Parathyroid adenoma (tissue), 2 donors: ENCODE measurements around the gene FEM1C.

Source experiments
- H2AFZ ChIP-seq: fragments of 300-600 bp; sonication (generic); one replicate; pipeline ENCODE4 v1.7.0; 2017; ENCODE audit warnings: antibody characterized with exemption, mild to moderate bottlenecking
- H3K27ac ChIP-seq: fragments of 300-600 bp; sonication (generic); one replicate; pipeline ENCODE4 v1.7.0; 2017
- H3K27me3 ChIP-seq: fragments of 300-600 bp; sonication (generic); one replicate; pipeline ENCODE4 v1.7.0; 2017; ENCODE audit warnings: low read length; ENCODE audit not compliant: control insufficient read depth, insufficient read depth
- H3K36me3 ChIP-seq: fragments of 300-600 bp; sonication (generic); one replicate; pipeline ENCODE4 v1.7.0; 2017; ENCODE audit warnings: low read length; ENCODE audit not compliant: control insufficient read depth, insufficient read depth
- H3K4me1 ChIP-seq: fragments of 300-600 bp; sonication (generic); one replicate; pipeline ENCODE4 v1.7.0; 2017; ENCODE audit warnings: control low read depth
- H3K4me2 ChIP-seq: fragments of 300-600 bp; sonication (generic); one replicate; pipeline ENCODE4 v1.7.0; 2017; ENCODE audit warnings: low read length
- H3K4me3 ChIP-seq: fragments of 300-600 bp; sonication (generic); one replicate; pipeline ENCODE4 v1.7.0; 2017; ENCODE audit warnings: low read depth, low read length
- H3K79me2 ChIP-seq: fragments of 300-600 bp; sonication (generic); one replicate; pipeline ENCODE4 v1.7.0; 2017; ENCODE audit warnings: control low read depth
- H3K9ac ChIP-seq: fragments of 300-600 bp; sonication (generic); one replicate; pipeline ENCODE4 v1.7.0; 2017; ENCODE audit warnings: mild to moderate bottlenecking
- H3K9me3 ChIP-seq: fragments of 300-600 bp; sonication (generic); one replicate; pipeline ENCODE4 v1.7.0; 2017; ENCODE audit warnings: low read length; ENCODE audit not compliant: control insufficient read depth
- CTCF ChIP-seq: fragments of 300-600 bp; sonication (generic); IDR thresholded peaks from one replicate; pipeline ENCODE4 v1.7.0; 2017; ENCODE audit warnings: antibody characterized with exemption, mild to moderate bottlenecking
- donor health status: primary hyperparathyroidism.

FEM1C gene

GRCh38 chr5:115585265-115585664 is 40.7 kb upstream of the FEM1C start:
- Histone ChIP-seq H3K9me3 (no peaks in the 10 kb centered on the region), H3K36me3 (no peaks in the 10 kb centered on the region), H2AFZ (no peak overlapping the region), H3K9ac (no peak overlapping the region), H3K27me3 (no peaks in the 10 kb centered on the region), H3K4me2 (no peak overlapping the region), H3K27ac (no peak overlapping the region), H3K4me3 (no peak overlapping the region), H3K4me1 (no peaks in the 10 kb centered on the region), H3K79me2 (no peaks in the 10 kb centered on the region)
- TF ChIP-seq CTCF: no peak

DNA sequence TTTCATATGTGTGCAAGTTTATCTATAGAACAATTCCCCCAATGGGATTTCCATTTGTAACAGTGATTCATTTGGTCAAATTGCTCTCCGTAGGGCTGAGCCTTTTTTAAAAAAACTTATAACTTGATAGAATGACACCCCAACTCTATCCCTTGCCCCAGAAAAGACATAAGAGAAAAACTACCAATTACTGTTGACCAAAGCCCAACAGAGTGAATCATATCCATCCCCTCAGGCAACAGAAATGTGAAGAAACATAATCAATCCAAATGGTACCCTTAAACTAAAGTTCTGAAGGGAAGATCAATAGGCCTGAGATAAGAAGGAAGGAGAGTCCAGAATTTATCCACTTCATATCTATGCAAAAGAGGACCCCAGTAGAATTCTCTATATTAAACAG is 39.9 kb upstream of the FEM1C start:
- no peak overlapping the region for H3K9ac ChIP-seq
- H3K4me2 ChIP-seq: no peak overlapping the region
- H3K4me1 ChIP-seq: no peaks in the 10 kb centered on the region
- H3K27me3 ChIP-seq: no peaks in the 10 kb centered on the region
- H2AFZ ChIP-seq: no peak overlapping the region
- H3K36me3 ChIP-seq: no peaks in the 10 kb centered on the region
- no peak overlapping the region for H3K4me3 ChIP-seq
- no peak for TF ChIP-seq CTCF
- no peaks in the 10 kb centered on the region for H3K9me3 ChIP-seq
- H3K79me2 ChIP-seq: no peaks in the 10 kb centered on the region
- no peak overlapping the region for H3K27ac ChIP-seq

DNA sequence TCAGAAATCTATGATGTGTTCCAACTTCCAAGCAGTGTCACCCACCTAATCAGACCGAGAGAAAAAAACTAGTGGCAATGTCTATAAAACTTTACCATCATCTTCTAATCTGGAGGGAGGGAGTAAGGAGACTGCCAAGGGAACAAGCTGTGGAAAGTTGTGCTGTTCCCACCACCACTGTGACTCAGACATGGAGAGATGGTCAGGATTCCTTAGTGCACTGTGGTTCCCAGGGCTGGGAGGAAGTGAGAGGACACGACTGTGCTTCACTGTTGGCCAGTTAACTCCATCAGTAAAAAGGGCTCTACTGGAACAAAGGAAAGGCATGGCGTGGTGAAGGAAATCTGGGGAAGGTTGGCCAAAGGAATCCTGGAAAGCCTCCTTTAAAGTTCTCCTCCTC is 38.9 kb upstream of the FEM1C start:
- no peak overlapping the region for H3K4me2 ChIP-seq
- H3K79me2 ChIP-seq: no peaks in the 10 kb centered on the region
- no peak for TF ChIP-seq CTCF
- no peaks in the 10 kb centered on the region for H3K36me3 ChIP-seq
- H2AFZ ChIP-seq: no peak overlapping the region
- no peaks in the 10 kb centered on the region for H3K9me3 ChIP-seq
- no peak overlapping the region for H3K27ac ChIP-seq
- H3K9ac ChIP-seq: no peak overlapping the region
- no peak overlapping the region for H3K4me3 ChIP-seq
- no peaks in the 10 kb centered on the region for H3K27me3 ChIP-seq
- no peaks in the 10 kb centered on the region for H3K4me1 ChIP-seq

DNA sequence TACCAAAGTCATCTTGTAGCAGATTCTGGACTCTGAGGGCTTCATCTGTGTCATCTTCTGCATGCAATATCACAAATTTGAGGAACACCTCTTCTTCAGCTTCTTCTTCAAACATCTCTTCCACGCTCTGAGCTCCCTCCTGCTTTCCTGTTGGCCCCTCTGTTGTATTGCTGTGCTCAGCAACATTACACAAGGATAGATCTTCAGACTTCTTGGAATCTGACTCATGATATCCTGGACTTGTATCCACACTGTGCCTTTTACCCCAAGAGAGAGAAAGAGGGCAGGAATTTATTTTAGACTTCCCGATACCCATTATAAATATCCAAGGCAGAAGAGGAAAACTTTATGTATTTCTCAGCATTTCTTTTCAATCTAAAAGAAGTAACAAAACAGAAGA is 36.4 kb upstream of the FEM1C start:
- no peak overlapping the region for H2AFZ ChIP-seq
- TF ChIP-seq CTCF: no peak
- H3K27me3 ChIP-seq: no peaks in the 10 kb centered on the region
- H3K79me2 ChIP-seq: no peaks in the 10 kb centered on the region
- no peaks in the 10 kb centered on the region for H3K36me3 ChIP-seq
- no peak overlapping the region for H3K4me2 ChIP-seq
- H3K27ac ChIP-seq: no peak overlapping the region
- no peaks in the 10 kb centered on the region for H3K4me1 ChIP-seq
- no peak overlapping the region for H3K9ac ChIP-seq
- H3K4me3 ChIP-seq: no peak overlapping the region
- H3K9me3 ChIP-seq: no peaks in the 10 kb centered on the region

DNA sequence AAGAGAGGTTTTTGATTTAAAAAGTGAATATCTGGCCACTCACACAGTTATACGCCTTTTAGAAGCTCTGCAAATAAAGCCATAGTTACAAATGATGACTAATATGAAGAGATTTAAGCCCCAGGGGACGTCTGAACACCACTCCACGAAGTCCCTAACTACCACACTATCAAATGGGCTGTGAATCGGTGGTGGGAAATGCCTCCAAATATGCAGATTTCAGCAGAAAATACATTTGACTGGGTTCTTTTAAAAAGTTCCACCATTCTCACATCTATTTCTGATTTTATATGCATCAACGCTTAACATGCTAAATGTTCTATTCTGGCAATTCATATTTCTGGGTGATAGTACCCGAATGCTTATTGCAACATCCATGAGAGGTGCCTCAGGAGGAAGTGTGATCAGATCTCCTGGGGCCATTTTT is 35.2 kb upstream of the FEM1C start:
- Histone ChIP-seq H2AFZ (no peak overlapping the region), H3K4me2 (no peak overlapping the region), H3K4me3 (no peak overlapping the region), H3K4me1 (no peaks in the 10 kb centered on the region), H3K27ac (no peak overlapping the region), H3K36me3 (no peaks in the 10 kb centered on the region), H3K9me3 (no peaks in the 10 kb centered on the region), H3K79me2 (no peaks in the 10 kb centered on the region), H3K27me3 (no peaks in the 10 kb centered on the region), H3K9ac (no peak overlapping the region)
- TF ChIP-seq CTCF: no peak
